Osteoblast (primary cell): Measurements from ENCODE around the gene KLHL3. TPM values are rescaled to one million over a fixed set of nuclear protein-coding genes. Genes with fewer than 3 reads are reported as not detected.

Experiments
- DNase-seq: peaks from one replicate; pipeline ENCODE4 v3.0.0; 2011; ENCODE audit warnings: low spot score, mixed read lengths; ENCODE audit not compliant: insufficient read length; ENCODE audit errors: missing footprints
- H2AFZ ChIP-seq: 2 replicates; pipeline ENCODE4 v1.6.0; 2011; ENCODE audit warnings: mild to moderate bottlenecking, low read length
- H3K27ac ChIP-seq: 2 replicates; pipeline ENCODE4 v1.5.1; 2011; ENCODE audit warnings: mild to moderate bottlenecking, low read depth, low read length, moderate library complexity
- H3K27me3 ChIP-seq: 2 replicates; pipeline ENCODE4 v1.6.0; 2012; ENCODE audit warnings: mild to moderate bottlenecking, control low read depth, inconsistent platforms, low read length, moderate library complexity; ENCODE audit not compliant: insufficient read depth
- H3K36me3 ChIP-seq: 2 replicates; pipeline ENCODE4 v1.5.1; 2011; ENCODE audit warnings: mild to moderate bottlenecking, low read length, control low read depth, moderate library complexity; ENCODE audit not compliant: insufficient read depth
- H3K4me1 ChIP-seq: 2 replicates; pipeline ENCODE4 v1.5.1; 2011; ENCODE audit warnings: mild to moderate bottlenecking, low read length, control low read depth, moderate library complexity; ENCODE audit not compliant: insufficient read depth
- H3K4me2 ChIP-seq: 2 replicates; pipeline ENCODE4 v1.6.0; 2011; ENCODE audit warnings: mild to moderate bottlenecking, low read length; ENCODE audit not compliant: insufficient read depth
- H3K4me3 ChIP-seq: fragments of 200-600 bp; sonication (generic); 3 replicates; pipeline ENCODE4 v1.5.1; 2012; ENCODE audit warnings: mild to moderate bottlenecking, low read length, inconsistent platforms; ENCODE audit not compliant: insufficient read depth
- H3K79me2 ChIP-seq: 2 replicates; pipeline ENCODE4 v1.6.0; 2012; ENCODE audit warnings: mild to moderate bottlenecking, low read length, control low read depth, inconsistent platforms; ENCODE audit not compliant: insufficient read depth
- H3K9me3 ChIP-seq: 2 replicates; pipeline ENCODE4 v1.5.1; 2011; ENCODE audit warnings: low read depth, low read length, control low read depth
- H4K20me1 ChIP-seq: 2 replicates; pipeline ENCODE4 v1.6.0; 2012; ENCODE audit warnings: mild to moderate bottlenecking, low read length, control low read depth; ENCODE audit not compliant: insufficient read depth
- total RNA-seq: library from RNA; depleted of rRNA; stranded (reverse); fragments of >200 nt; gene quantifications from 2 replicates; pipeline ENCODE4 v1.2.3, GENCODE V29; 2012
- TF ChIP-seq, protein P1 (sequence below): IDR thresholded peaks from 2 replicates; pipeline ENCODE4 v1.5.1; 2011; ENCODE audit warnings: mild to moderate bottlenecking, low read depth, low read length, moderate library complexity; ENCODE audit errors: extremely low read depth

The KLHL3 gene
- total RNA-seq, 1 donor = 6.2 TPM

DNA sequence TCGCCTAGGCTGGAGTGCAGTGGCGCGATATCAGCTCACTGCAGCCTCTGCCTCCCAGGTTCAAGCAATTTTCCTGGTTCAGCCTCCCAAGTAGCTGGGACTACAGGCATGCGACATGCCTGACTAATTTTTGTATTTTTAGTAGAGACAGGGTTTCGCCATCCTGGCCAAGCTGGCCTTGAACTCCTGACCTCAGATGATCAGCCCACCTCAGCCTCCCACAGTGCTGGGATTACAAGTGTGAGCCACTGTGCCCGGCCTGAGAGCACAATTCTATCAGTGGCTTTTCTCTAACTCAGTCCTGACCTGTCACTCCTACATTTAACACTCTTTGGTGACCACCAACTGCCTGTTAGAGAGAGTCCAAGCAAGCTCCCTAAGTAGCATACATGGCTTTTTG is 154.1 kb downstream of the KLHL3 start:
- no peak overlapping the region for H3K4me3 ChIP-seq
- peaks cover 9% of the 10 kb centered on the region for H3K27me3 ChIP-seq
- no peak overlapping the region for H3K4me2 ChIP-seq
- no peak overlapping the region for H2AFZ ChIP-seq
- no peak for DNase-seq
- H3K27ac ChIP-seq = no peak overlapping the region
- no peaks in the 10 kb centered on the region for H3K4me1 ChIP-seq
- no peaks in the 10 kb centered on the region for H4K20me1 ChIP-seq
- no peaks in the 10 kb centered on the region for H3K79me2 ChIP-seq
- H3K36me3 ChIP-seq = no peaks in the 10 kb centered on the region
- TF ChIP-seq, protein P1, sequence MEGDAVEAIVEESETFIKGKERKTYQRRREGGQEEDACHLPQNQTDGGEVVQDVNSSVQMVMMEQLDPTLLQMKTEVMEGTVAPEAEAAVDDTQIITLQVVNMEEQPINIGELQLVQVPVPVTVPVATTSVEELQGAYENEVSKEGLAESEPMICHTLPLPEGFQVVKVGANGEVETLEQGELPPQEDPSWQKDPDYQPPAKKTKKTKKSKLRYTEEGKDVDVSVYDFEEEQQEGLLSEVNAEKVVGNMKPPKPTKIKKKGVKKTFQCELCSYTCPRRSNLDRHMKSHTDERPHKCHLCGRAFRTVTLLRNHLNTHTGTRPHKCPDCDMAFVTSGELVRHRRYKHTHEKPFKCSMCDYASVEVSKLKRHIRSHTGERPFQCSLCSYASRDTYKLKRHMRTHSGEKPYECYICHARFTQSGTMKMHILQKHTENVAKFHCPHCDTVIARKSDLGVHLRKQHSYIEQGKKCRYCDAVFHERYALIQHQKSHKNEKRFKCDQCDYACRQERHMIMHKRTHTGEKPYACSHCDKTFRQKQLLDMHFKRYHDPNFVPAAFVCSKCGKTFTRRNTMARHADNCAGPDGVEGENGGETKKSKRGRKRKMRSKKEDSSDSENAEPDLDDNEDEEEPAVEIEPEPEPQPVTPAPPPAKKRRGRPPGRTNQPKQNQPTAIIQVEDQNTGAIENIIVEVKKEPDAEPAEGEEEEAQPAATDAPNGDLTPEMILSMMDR = no peak
- H3K9me3 ChIP-seq = no peaks in the 10 kb centered on the region

DNA sequence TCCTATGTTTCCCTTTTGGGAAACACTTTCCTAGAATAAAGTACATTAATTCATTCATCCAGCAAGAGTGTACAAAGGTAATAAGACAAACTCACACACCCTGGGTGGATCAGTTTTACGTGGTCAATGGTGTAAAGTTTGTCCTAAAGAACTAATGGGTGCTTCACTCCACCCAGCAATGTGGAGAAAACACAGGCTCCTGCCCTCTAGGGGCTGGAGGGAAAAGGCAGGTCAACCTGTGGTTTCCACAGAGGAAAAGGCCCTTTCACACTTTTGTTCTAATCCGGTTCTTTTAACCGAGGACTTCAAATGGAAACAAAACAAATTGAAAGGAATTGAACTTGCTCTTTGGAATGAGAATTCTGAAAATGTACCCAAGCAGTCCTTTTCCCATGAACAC is 155.9 kb downstream of the KLHL3 start:
- no peak overlapping the region for H3K27ac ChIP-seq
- no peak overlapping the region for H3K4me2 ChIP-seq
- H3K4me3 ChIP-seq = no peak overlapping the region
- H2AFZ ChIP-seq = no peak overlapping the region
- TF ChIP-seq, protein P1 = peak; percentile 31
- no peaks in the 10 kb centered on the region for H3K79me2 ChIP-seq
- H3K4me1 ChIP-seq = peaks cover 4% of the 10 kb centered on the region
- DNase-seq = no peak
- no peaks in the 10 kb centered on the region for H3K36me3 ChIP-seq
- peaks cover 2% of the 10 kb centered on the region for H3K27me3 ChIP-seq
- H4K20me1 ChIP-seq = no peaks in the 10 kb centered on the region
- H3K9me3 ChIP-seq = no peaks in the 10 kb centered on the region

DNA sequence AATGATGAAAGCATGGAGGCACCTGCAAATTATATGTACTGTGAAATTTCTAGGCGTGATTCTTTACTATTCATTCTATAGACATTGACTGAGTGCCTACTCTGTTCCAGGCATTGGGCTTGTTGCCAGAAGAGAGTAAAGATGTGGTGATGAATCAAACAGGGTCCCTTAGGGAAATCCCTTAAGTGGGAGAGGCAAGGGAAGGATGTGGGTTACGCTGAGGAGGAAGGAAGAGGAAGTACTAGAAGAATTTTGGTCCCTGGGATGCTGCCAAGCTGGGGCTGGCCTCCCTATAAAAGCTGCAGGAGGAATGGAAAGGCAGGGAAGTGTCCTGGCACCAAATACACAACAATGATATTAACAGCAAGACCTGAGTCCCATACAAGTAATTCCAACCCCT is 160.0 kb downstream of the KLHL3 start:
- H3K79me2 ChIP-seq = no peaks in the 10 kb centered on the region
- TF ChIP-seq, protein P1 = no peak

DNA sequence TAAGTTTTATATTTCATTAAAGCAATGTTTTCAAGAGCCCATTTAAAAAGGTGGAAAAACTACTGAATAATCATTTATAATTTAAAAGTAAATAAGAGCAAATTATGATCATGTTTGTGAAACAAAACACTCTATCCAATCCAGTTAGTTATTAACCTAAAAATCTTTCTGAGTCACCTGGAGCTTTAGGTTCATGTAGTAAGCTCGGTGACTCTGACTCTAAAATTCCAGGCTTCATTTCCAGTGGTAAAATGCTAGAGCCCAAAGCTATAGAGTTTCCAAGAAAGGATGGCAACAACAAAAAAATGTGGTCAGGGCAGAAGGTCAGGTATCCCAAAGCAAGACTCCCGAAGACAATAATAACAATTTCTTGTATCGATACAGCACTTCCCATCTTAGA is 160.7 kb downstream of the KLHL3 start:
- Histone ChIP-seq H3K27me3 (no peaks in the 10 kb centered on the region), H3K4me2 (no peak overlapping the region), H3K4me3 (no peak overlapping the region), H3K79me2 (no peaks in the 10 kb centered on the region), H3K4me1 (peaks cover 28% of the 10 kb centered on the region), H3K36me3 (no peaks in the 10 kb centered on the region), H3K27ac (no peak overlapping the region), H2AFZ (no peak overlapping the region), H3K9me3 (no peaks in the 10 kb centered on the region), H4K20me1 (no peaks in the 10 kb centered on the region)
- TF ChIP-seq, protein P1 = no peak
- DNase-seq = no peak

More for the DNA sequence above, 160.0 kb downstream of the KLHL3 start:
- Histone ChIP-seq H3K4me1 (peaks cover 28% of the 10 kb centered on the region), H3K4me3 (no peak overlapping the region), H4K20me1 (no peaks in the 10 kb centered on the region), H3K36me3 (no peaks in the 10 kb centered on the region), H3K27me3 (no peaks in the 10 kb centered on the region), H2AFZ (no peak overlapping the region), H3K9me3 (no peaks in the 10 kb centered on the region), H3K4me2 (no peak overlapping the region), H3K27ac (no peak overlapping the region)
- no peak for DNase-seq
